Transverse colon (tissue), 4 donors: Measurements from ENCODE around the gene KCTD21. TPM values are rescaled to one million over a fixed set of nuclear protein-coding genes. Genes with fewer than 3 reads are reported as not detected.
A peak's percentile ranks its signal among the peaks of the same experiment; 100 is the strongest.

Source experiments
- DNase-seq: peaks from one replicate; pipeline ENCODE4 v3.0.0-alpha.2; 2019
- H3K27ac ChIP-seq, 4 donors: fragments of 200-600 bp; sonication (generic); 2 replicates each; pipeline ENCODE4 v1.5.1; 2016 to 2018; ENCODE audit warnings: inconsistent platforms in 4 of 4
- H3K27me3 ChIP-seq: fragments of 200-600 bp; sonication (generic); 2 replicates; pipeline ENCODE4 v1.5.1; 2017; ENCODE audit warnings: inconsistent platforms
- H3K36me3 ChIP-seq, 4 donors: fragments of 200-600 bp; sonication (generic); 2 replicates each; pipeline ENCODE4 v1.5.1; 2017 to 2019; ENCODE audit warnings: inconsistent platforms in 4 of 4
- H3K4me1 ChIP-seq, 4 donors: fragments of 200-600 bp; sonication (generic); 2 replicates each; pipeline ENCODE4 v1.5.1; 2017 to 2020; ENCODE audit warnings: inconsistent platforms in 4 of 4
- H3K4me3 ChIP-seq, 4 donors: fragments of 200-600 bp; sonication (generic); 1 replicate in 1 of 4; 2 replicates in 3 of 4; pipeline versions ENCODE4 v1.5.1 to v1.6.1; 2017 to 2019; ENCODE audit warnings: inconsistent platforms in 4 of 4
- H3K9me3 ChIP-seq, 2 donors: fragments of 200-600 bp; sonication (generic); 2 replicates each; pipeline ENCODE4 v1.5.1; 2017 to 2019; ENCODE audit warnings: inconsistent platforms in 2 of 2
- CTCF ChIP-seq, 5 experiments: fragments of 200-600 bp in 3 of 5; fragments of 450-650 bp in 2 of 5; sonication (generic) in 3 of 5; IDR thresholded peaks; 1 replicate in 2 of 5; 2 replicates in 3 of 5; pipeline ENCODE4 v1.5.1; 2016 to 2017; ENCODE audit warnings: antibody characterized with exemption in 5 of 5, inconsistent platforms in 3 of 5, mild to moderate bottlenecking in 2 of 5, moderate library complexity in 1 of 5
- EP300 ChIP-seq: sonication (generic); formaldehyde crosslinking; IDR thresholded peaks from one replicate; pipeline ENCODE4 v1.6.1; 2017; ENCODE audit warnings: antibody characterized with exemption, low read depth
- POLR2A ChIP-seq: fragments of 450-650 bp; IDR thresholded peaks from one replicate; pipeline ENCODE4 v1.6.1; 2016; ENCODE audit warnings: antibody characterized with exemption, mild to moderate bottlenecking, moderate library complexity
- POLR2AphosphoS5 ChIP-seq, 3 donors: sonication (generic); formaldehyde crosslinking; IDR thresholded peaks; one replicate each; pipeline ENCODE4 v1.6.1; 2016; ENCODE audit warnings: antibody characterized with exemption in 3 of 3
- WGBS, 2 donors: methylation state at CpG; one replicate each; pipeline ENCODE4 v1.1.5; 2018; ENCODE audit warnings: low coverage in 1 of 2; 5-methylcytosine and 5-hydroxymethylcytosine counted together
- in situ Hi-C, 4 donors: fragments of 200-750 bp; cut with MboI; loops; one replicate each; pipeline versions ENCODE4 v1.15.0 to v1.15.1; 2017; ENCODE audit warnings: low sequenced_read_pairs in 3 of 4, low pct_ligation_motif_present in 1 of 4, low pct_unique_long_range_greater_than_20kb in 1 of 4
- intact Hi-C: fragments of 100-400 bp; cut with DNase I; formaldehyde crosslinking; loops from one replicate; pipeline ENCODE4 v1.15.1; 2023; ENCODE audit warnings: low total_unique reads
- total RNA-seq, 4 donors: library from RNA; depleted of rRNA; stranded (reverse); fragments of >200 nt; gene quantifications; one replicate each; pipeline ENCODE4 v1.1.0, GENCODE V29; 2016

Gene KCTD21
- total RNA-seq, 4 donors from 2014 or later, result 10.9 to 55.0 (median 29.2) TPM

- TF ChIP-seq CTCF (IDR thresholded peaks at IDR 0.05) (no peak), POLR2AphosphoS5 (IDR thresholded peaks at IDR 0.05) (peak; percentile 47 to 92 (median 71))
- intact Hi-C loops, result no loop called here
- H3K9me3 ChIP-seq, result no peaks in the 10 kb centered on the region
- no peak for DNase-seq
- no peak overlapping the region for H3K4me3 ChIP-seq
- 80 to 81% methylated on average over 1 to 6 of the region's 6 CpGs for WGBS, 2 donors
- H3K27me3 ChIP-seq, result no peaks in the 10 kb centered on the region
- H3K27ac ChIP-seq, result peak overlapping the region in 3 of 4 donors; percentile 12 to 80 (median 56)
- H3K36me3 ChIP-seq, result no peaks in the 10 kb centered on the region
- peaks cover 0 to 23% (median 9%) of the 10 kb centered on the region in 4 donors for H3K4me1 ChIP-seq
- in situ Hi-C loops, result no loop called here
Measured at GRCh38 chr11:78166855-78167469, 21.5 kb downstream of the KCTD21 start.

- H3K4me1 ChIP-seq, result peaks cover 0 to 25% (median 11%) of the 10 kb centered on the region in 4 donors
- H3K27ac ChIP-seq, result no peak overlapping the region
- H3K36me3 ChIP-seq, result no peaks in the 10 kb centered on the region
- H3K4me3 ChIP-seq, result no peak overlapping the region
- in situ Hi-C loops (no loop called here), intact Hi-C loops (no loop called here)
- DNase-seq, result no peak
- no peaks in the 10 kb centered on the region for H3K27me3 ChIP-seq
- no peak for TF ChIP-seq CTCF (IDR thresholded peaks at IDR 0.05)
- no peak for TF ChIP-seq EP300
- no peak for TF ChIP-seq POLR2A
- no peak for TF ChIP-seq POLR2AphosphoS5 (IDR thresholded peaks at IDR 0.05)
- H3K9me3 ChIP-seq, result no peaks in the 10 kb centered on the region
- 95 to 100% methylated on average over 1 to 2 of the region's 2 CpGs for WGBS, 2 donors
Measured at GRCh38 chr11:78164471-78164870, 24.0 kb downstream of the KCTD21 start.

DNA sequence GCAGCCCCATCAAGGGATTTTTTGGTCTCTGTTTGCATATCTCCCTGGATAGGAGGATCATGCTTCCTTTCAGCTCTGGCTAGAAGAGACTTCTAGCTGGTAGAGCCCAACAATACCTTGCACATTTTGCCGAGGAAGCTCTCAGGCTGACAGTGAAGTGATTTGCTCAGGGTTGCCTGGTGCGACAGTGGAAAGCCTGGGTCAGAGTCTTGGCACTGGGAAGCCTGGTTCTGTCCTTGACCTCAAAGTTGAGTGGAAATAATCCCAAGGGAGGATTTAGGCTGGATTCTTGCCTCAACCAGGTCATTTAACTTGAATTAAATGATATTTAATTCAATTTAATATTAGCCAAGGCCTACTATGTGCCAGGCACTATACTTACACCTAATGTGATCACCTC is 24.6 kb downstream of the KCTD21 start:
- in situ Hi-C loops (no loop called here), intact Hi-C loops (no loop called here)
- DNase-seq, result no peak
- WGBS, 2 donors, result 82% methylated on average over 2 of the region's 2 CpGs; no CpG with 5 or more reads in 1 of the 2 donors
- no peaks in the 10 kb centered on the region for H3K36me3 ChIP-seq
- peaks cover 0 to 21% (median 9%) of the 10 kb centered on the region in 4 donors for H3K4me1 ChIP-seq
- H3K27me3 ChIP-seq, result no peaks in the 10 kb centered on the region
- H3K4me3 ChIP-seq, result no peak overlapping the region
- no peaks in the 10 kb centered on the region for H3K9me3 ChIP-seq
- H3K27ac ChIP-seq, result no peak overlapping the region
- TF ChIP-seq POLR2AphosphoS5 (IDR thresholded peaks at IDR 0.05) (no peak), CTCF (IDR thresholded peaks at IDR 0.05) (no peak), POLR2A (no peak), EP300 (no peak)

DNA sequence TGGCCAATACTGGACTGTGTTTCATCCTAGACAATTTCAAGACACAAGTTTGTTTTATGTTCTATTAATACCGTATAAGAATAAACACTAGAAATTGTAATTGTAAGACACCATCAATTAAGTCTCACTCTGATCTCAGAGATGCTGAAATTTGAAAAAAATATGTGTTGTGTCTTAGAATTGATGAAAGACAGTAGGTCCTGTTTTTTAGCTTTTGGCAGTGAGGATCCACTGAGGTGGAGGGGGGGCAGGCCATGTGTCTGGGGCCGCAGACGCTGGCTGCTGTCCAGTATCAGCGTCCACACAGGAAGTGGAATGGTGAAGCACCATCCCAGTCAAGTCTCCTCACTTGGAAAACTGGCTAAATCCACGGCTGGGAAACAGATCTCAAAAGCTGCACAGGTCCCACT is 26.5 kb downstream of the KCTD21 start:
- TF ChIP-seq EP300 (no peak), POLR2AphosphoS5 (IDR thresholded peaks at IDR 0.05) (peak; percentile 55 to 86 (median 73))
- Histone ChIP-seq H3K9me3 (no peaks in the 10 kb centered on the region), H3K4me3 (no peak overlapping the region), H3K27ac (peak overlapping the region in 3 of 4 donors; percentile 25 to 57 (median 36)), H3K27me3 (no peaks in the 10 kb centered on the region), H3K36me3 (no peaks in the 10 kb centered on the region), H3K4me1 (peaks cover 0 to 10% (median 3%) of the 10 kb centered on the region in 4 donors)
- intact Hi-C loops, result no loop called here
- WGBS, 2 donors, result 40 to 47% methylated on average over 1 to 5 of the region's 5 CpGs
- in situ Hi-C loops, result no loop called here
- peak; percentile 40 for DNase-seq

DNA sequence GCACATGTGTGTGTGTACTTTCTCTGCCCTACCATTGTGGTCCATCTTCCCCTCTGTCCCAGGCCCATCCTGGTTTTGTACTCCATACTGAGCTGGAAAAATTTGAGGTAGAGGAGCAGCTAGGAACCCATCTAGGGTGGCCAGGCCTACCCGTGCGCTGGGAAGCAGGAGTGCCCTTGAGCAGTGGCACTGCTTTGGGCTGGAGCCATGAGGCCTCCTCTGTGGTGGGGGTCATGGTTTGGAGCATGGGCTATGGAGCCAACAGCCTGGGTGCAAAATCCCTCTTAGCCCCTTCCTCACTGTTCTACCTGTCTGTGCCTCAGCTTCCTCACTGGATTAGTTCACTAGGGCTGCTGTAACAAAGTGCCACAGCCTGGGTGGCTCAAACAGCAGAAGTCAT is 27.1 kb downstream of the KCTD21 start:
- in situ Hi-C loops, result no loop called here
- H3K9me3 ChIP-seq, result no peaks in the 10 kb centered on the region
- no peak overlapping the region for H3K4me3 ChIP-seq
- no peak for TF ChIP-seq POLR2AphosphoS5 (IDR thresholded peaks at IDR 0.05)
- TF ChIP-seq POLR2A, result no peak
- no peak for TF ChIP-seq CTCF (IDR thresholded peaks at IDR 0.05)
- no peak for TF ChIP-seq EP300
- no peaks in the 10 kb centered on the region for H3K36me3 ChIP-seq
- peaks cover 0 to 10% (median 2%) of the 10 kb centered on the region in 4 donors for H3K4me1 ChIP-seq
- intact Hi-C loops, result no loop called here
- WGBS, 2 donors, result 100% methylated on average over 2 of the region's 2 CpGs
- no peaks in the 10 kb centered on the region for H3K27me3 ChIP-seq
- peak overlapping the region in 3 of 4 donors; percentile 14 to 57 (median 25) for H3K27ac ChIP-seq
- no peak for DNase-seq
